ENCODE data around the gene PELO. TPM values are rescaled to one million over a fixed set of nuclear protein-coding genes. Genes with fewer than 3 reads are reported as not detected.

Gene PELO
- total RNA-seq, 1 donor from 2014 or later = 11.8 TPM

GRCh38 chr5:52786949-52787599 is 642 bp upstream of the PELO start:
- Histone ChIP-seq H3K9me3 (no peaks in the 10 kb centered on the region), H3K4me3 (peak overlapping the region; percentile 60 to 67)
- intact Hi-C loops (cut with DNase I) = loop anchor here (5.0 kb wide), 1 partner anchor 130 kb away; no protein-coding TSS in a partner anchor

GRCh38 chr5:52788505-52788821 is 747 bp downstream of the PELO start:
- H3K9me3 ChIP-seq = no peaks in the 10 kb centered on the region
- TF ChIP-seq POLR2AphosphoS5 (IDR thresholded peaks at IDR 0.05; ENCODE audit: insufficient read depth in 1 of 2, low read depth in 1 of 2) = no peak
- TF ChIP-seq CTCF (IDR thresholded peaks at IDR 0.05) = no peak
- no peak for TF ChIP-seq POLR2A (IDR thresholded peaks at IDR 0.05)
- DNase-seq (ENCODE audit: extremely low spot score in 2 of 2) = no peak
- no peaks in the 10 kb centered on the region for H3K36me3 ChIP-seq
- H3K4me1 ChIP-seq = peaks cover 12% of the 10 kb centered on the region
- intact Hi-C loops (cut with DNase I) = loop anchor here (5.0 kb wide), 1 partner anchor 129 kb away; no protein-coding TSS in a partner anchor
- H3K27ac ChIP-seq = peak overlapping the region; percentile 89
- no peaks in the 10 kb centered on the region for H3K27me3 ChIP-seq
- peak overlapping the region; percentile 60 to 67 for H3K4me3 ChIP-seq

More at GRCh38 chr5:52786949-52787599, 642 bp upstream of the PELO start:
- no peak for DNase-seq (ENCODE audit: extremely low spot score in 2 of 2)
- Histone ChIP-seq H3K4me1 (peaks cover 11% of the 10 kb centered on the region), H3K27me3 (no peaks in the 10 kb centered on the region), H3K36me3 (no peaks in the 10 kb centered on the region), H3K27ac (peak overlapping the region; percentile 89)
- TF ChIP-seq CTCF (IDR thresholded peaks at IDR 0.05) (no peak), POLR2AphosphoS5 (IDR thresholded peaks at IDR 0.05; ENCODE audit: insufficient read depth in 1 of 2, low read depth in 1 of 2) (no peak), POLR2A (IDR thresholded peaks at IDR 0.05) (no peak)

- Histone ChIP-seq H3K4me3 (peak overlapping the region; percentile 60 to 67), H3K27ac (peak overlapping the region; percentile 89), H3K9me3 (no peaks in the 10 kb centered on the region), H3K4me1 (peaks cover 15% of the 10 kb centered on the region), H3K27me3 (no peaks in the 10 kb centered on the region), H3K36me3 (no peaks in the 10 kb centered on the region)
- DNase-seq (ENCODE audit: extremely low spot score in 2 of 2) = no peak
- intact Hi-C loops (cut with DNase I) = loop anchor here (5.0 kb wide), 1 partner anchor 128 kb away; no protein-coding TSS in a partner anchor
- TF ChIP-seq POLR2AphosphoS5 (IDR thresholded peaks at IDR 0.05; ENCODE audit: insufficient read depth in 1 of 2, low read depth in 1 of 2) = no peak
- no peak for TF ChIP-seq CTCF (IDR thresholded peaks at IDR 0.05)
- TF ChIP-seq POLR2A (IDR thresholded peaks at IDR 0.05) = no peak
Observed at GRCh38 chr5:52789378-52789777, 1.7 kb downstream of the PELO start.

- Histone ChIP-seq H3K36me3 (no peaks in the 10 kb centered on the region), H3K4me3 (peak overlapping the region; percentile 60 to 67), H3K27ac (no peak overlapping the region), H3K27me3 (no peaks in the 10 kb centered on the region), H3K4me1 (peaks cover 16% of the 10 kb centered on the region), H3K9me3 (no peaks in the 10 kb centered on the region)
- intact Hi-C loops (cut with DNase I) = loop anchor here (5.0 to 10.0 kb wide), 2 partner anchors 127 to 1405 kb away; partner anchors contain the start of gene ISL1
- TF ChIP-seq POLR2A (IDR thresholded peaks at IDR 0.05) (no peak), CTCF (IDR thresholded peaks at IDR 0.05) (no peak), POLR2AphosphoS5 (IDR thresholded peaks at IDR 0.05; ENCODE audit: insufficient read depth in 1 of 2, low read depth in 1 of 2) (no peak)
- no peak for DNase-seq (ENCODE audit: extremely low spot score in 2 of 2)
Observed at GRCh38 chr5:52789851-52790250, 2.1 kb downstream of the PELO start.

- H3K27me3 ChIP-seq = no peaks in the 10 kb centered on the region
- H3K4me3 ChIP-seq = no peak overlapping the region
- H3K4me1 ChIP-seq = peaks cover 23% of the 10 kb centered on the region
- no peak for DNase-seq (ENCODE audit: extremely low spot score in 2 of 2)
- intact Hi-C loops (cut with DNase I) = loop anchor here (10.0 kb wide), 1 partner anchor 1407 kb away; the partner anchor contains the start of gene ISL1
- TF ChIP-seq POLR2AphosphoS5 (IDR thresholded peaks at IDR 0.05; ENCODE audit: insufficient read depth in 1 of 2, low read depth in 1 of 2) = no peak
- no peak for TF ChIP-seq POLR2A (IDR thresholded peaks at IDR 0.05)
- no peak for TF ChIP-seq CTCF (IDR thresholded peaks at IDR 0.05)
- no peaks in the 10 kb centered on the region for H3K9me3 ChIP-seq
- H3K36me3 ChIP-seq = no peaks in the 10 kb centered on the region
- no peak overlapping the region for H3K27ac ChIP-seq
Observed at GRCh38 chr5:52791366-52791765, 3.6 kb downstream of the PELO start.
